Adrenal gland (tissue), 5 donors: ENCODE data around the gene DPYD.

Source experiments
- CTCF ChIP-seq, 6 experiments: fragments of 450-650 bp in 4 of 6; fragments of 200-600 bp in 2 of 6; sonication (generic) in 1 of 6; IDR thresholded peaks; 1 replicate in 5 of 6; 2 replicates in 1 of 6; pipeline versions ENCODE4 v1.5.1 to v1.8.0; 2016 to 2021; ENCODE audit warnings: antibody characterized with exemption in 6 of 6, mild to moderate bottlenecking in 2 of 6, moderate library complexity in 1 of 6
- POLR2A ChIP-seq, 2 donors: fragments of 450-650 bp; IDR thresholded peaks; one replicate each; pipeline ENCODE4 v1.6.1; 2017; ENCODE audit warnings: antibody characterized with exemption in 2 of 2, mild to moderate bottlenecking in 2 of 2, moderate library complexity in 1 of 2
- donor health status: DM: no; HTN: no; CAD: no.

- TF ChIP-seq CTCF (IDR thresholded peaks at IDR 0.05): no peak
- no peak for TF ChIP-seq POLR2A (IDR thresholded peaks at IDR 0.05)
Measured at GRCh38 chr1:97097404-97097925, 823.4 kb downstream of the DPYD start.
